SJCRH30 (cell line): Measurements from ENCODE around the gene SECTM1. TPM values are rescaled to one million over a fixed set of nuclear protein-coding genes. Genes with fewer than 3 reads are reported as not detected.
A peak's percentile ranks its signal among the peaks of the same experiment; 100 is the strongest.

Source experiments
- DNase-seq, 2 experiments: peaks; one replicate each; pipeline ENCODE4 v3.0.0-alpha.2; 2015 to 2020
- H3K27ac ChIP-seq: fragments of 250-450 bp; sonication (Bioruptor Pico); 2 replicates; pipeline ENCODE4 v1.5.1; 2020; ENCODE audit warnings: mild to moderate bottlenecking, moderate library complexity
- H3K27me3 ChIP-seq: fragments of 250-450 bp; sonication (Bioruptor Pico); 2 replicates; pipeline ENCODE4 v1.5.1; 2020; ENCODE audit warnings: mild to moderate bottlenecking, moderate library complexity
- H3K36me3 ChIP-seq: fragments of 250-450 bp; sonication (Bioruptor Pico); 2 replicates; pipeline ENCODE4 v1.5.1; 2020; ENCODE audit warnings: mild to moderate bottlenecking, moderate library complexity
- H3K4me1 ChIP-seq: fragments of 250-450 bp; sonication (Bioruptor Pico); 2 replicates; pipeline ENCODE4 v1.5.1; 2020; ENCODE audit warnings: mild to moderate bottlenecking, moderate library complexity
- H3K4me3 ChIP-seq: fragments of 250-450 bp; sonication (Bioruptor Pico); 2 replicates; pipeline ENCODE4 v1.5.1; 2020; ENCODE audit warnings: mild to moderate bottlenecking, moderate library complexity
- H3K9me3 ChIP-seq: fragments of 250-450 bp; sonication (Bioruptor Pico); replicated peaks from 2 replicates; pipeline ENCODE4 v1.5.1; 2020; ENCODE audit warnings: mild to moderate bottlenecking, moderate library complexity
- total RNA-seq: library from RNA; depleted of rRNA; stranded (reverse); fragments of >200 nt; shearing (Covaris generic); gene quantifications from 2 replicates; pipeline ENCODE4 v1.2.3, GENCODE V29; 2014

Gene SECTM1
- total RNA-seq, 1 experiment from 2014 or later = 0.36 TPM

- no peaks in the 10 kb centered on the region for H3K27me3 ChIP-seq
- H3K27ac ChIP-seq = no peak overlapping the region; the same call in 1 of the 2 replicates
- H3K4me1 ChIP-seq = peaks cover 33% of the 10 kb centered on the region
- H3K4me3 ChIP-seq = peak overlapping the region; percentile 52
- no peaks in the 10 kb centered on the region for H3K36me3 ChIP-seq
- no peaks in the 10 kb centered on the region for H3K9me3 ChIP-seq
- no peak for DNase-seq
Observed at GRCh38 chr17:82298538-82299421, 34.8 kb downstream of the SECTM1 start.

GRCh38 chr17:82297714-82298537 lies 35.6 kb downstream of the SECTM1 start:
- no peaks in the 10 kb centered on the region for H3K36me3 ChIP-seq
- H3K4me3 ChIP-seq = peak overlapping the region; percentile 52
- no peaks in the 10 kb centered on the region for H3K9me3 ChIP-seq
- DNase-seq = peak; percentile 89 to 90
- peak overlapping the region; percentile 8; the same call in 1 of the 2 replicates for H3K27ac ChIP-seq
- H3K4me1 ChIP-seq = peaks cover 24% of the 10 kb centered on the region
- H3K27me3 ChIP-seq = no peaks in the 10 kb centered on the region

GRCh38 chr17:82297280-82297713 lies 36.3 kb downstream of the SECTM1 start:
- Histone ChIP-seq H3K36me3 (no peaks in the 10 kb centered on the region), H3K4me3 (peak overlapping the region; percentile 52), H3K9me3 (no peaks in the 10 kb centered on the region), H3K4me1 (peaks cover 22% of the 10 kb centered on the region), H3K27ac (no peak overlapping the region; the same call in 1 of the 2 replicates), H3K27me3 (no peaks in the 10 kb centered on the region)
- peak; percentile 68 to 71 for DNase-seq

GRCh38 chr17:82296511-82297279 lies 36.9 kb downstream of the SECTM1 start:
- Histone ChIP-seq H3K27me3 (no peaks in the 10 kb centered on the region), H3K4me3 (peak overlapping the region; percentile 52), H3K36me3 (no peaks in the 10 kb centered on the region), H3K9me3 (no peaks in the 10 kb centered on the region), H3K27ac (no peak overlapping the region), H3K4me1 (peaks cover 22% of the 10 kb centered on the region)
- no peak for DNase-seq

GRCh38 chr17:82295472-82295814 lies 38.1 kb downstream of the SECTM1 start:
- Histone ChIP-seq H3K9me3 (no peaks in the 10 kb centered on the region), H3K4me3 (no peak overlapping the region), H3K36me3 (no peaks in the 10 kb centered on the region), H3K27ac (no peak overlapping the region), H3K4me1 (peaks cover 17% of the 10 kb centered on the region), H3K27me3 (no peaks in the 10 kb centered on the region)
- no peak for DNase-seq

GRCh38 chr17:82294064-82294773 lies 39.3 kb downstream of the SECTM1 start:
- no peak for DNase-seq
- Histone ChIP-seq H3K9me3 (no peaks in the 10 kb centered on the region), H3K4me1 (peaks cover 20% of the 10 kb centered on the region), H3K36me3 (no peaks in the 10 kb centered on the region), H3K4me3 (no peak overlapping the region), H3K27ac (no peak overlapping the region), H3K27me3 (no peaks in the 10 kb centered on the region)

- Histone ChIP-seq H3K27me3 (no peaks in the 10 kb centered on the region), H3K9me3 (no peaks in the 10 kb centered on the region), H3K27ac (peak overlapping the region; percentile 56), H3K4me1 (peaks cover 27% of the 10 kb centered on the region), H3K4me3 (peak overlapping the region; percentile 67), H3K36me3 (no peaks in the 10 kb centered on the region)
- peak; percentile 99 to 100 for DNase-seq
Observed at GRCh38 chr17:82292251-82293154, 41.1 kb downstream of the SECTM1 start.

GRCh38 chr17:82291582-82292250 lies 41.9 kb downstream of the SECTM1 start:
- H3K27ac ChIP-seq = peak overlapping the region; percentile 56
- H3K4me3 ChIP-seq = peak overlapping the region; percentile 67
- H3K36me3 ChIP-seq = no peaks in the 10 kb centered on the region
- DNase-seq = no peak
- H3K9me3 ChIP-seq = no peaks in the 10 kb centered on the region
- no peaks in the 10 kb centered on the region for H3K27me3 ChIP-seq
- H3K4me1 ChIP-seq = peaks cover 29% of the 10 kb centered on the region

GRCh38 chr17:82287868-82288801 lies 45.4 kb downstream of the SECTM1 start:
- Histone ChIP-seq H3K27me3 (no peaks in the 10 kb centered on the region), H3K9me3 (no peaks in the 10 kb centered on the region), H3K27ac (peak overlapping the region; percentile 58), H3K4me1 (peaks cover 34% of the 10 kb centered on the region), H3K36me3 (no peaks in the 10 kb centered on the region), H3K4me3 (no peak overlapping the region)
- peak; percentile 99 to 100 for DNase-seq

- Histone ChIP-seq H3K27me3 (no peaks in the 10 kb centered on the region), H3K9me3 (no peaks in the 10 kb centered on the region), H3K36me3 (no peaks in the 10 kb centered on the region), H3K27ac (peak overlapping the region; percentile 58), H3K4me3 (no peak overlapping the region), H3K4me1 (peaks cover 43% of the 10 kb centered on the region)
- peak in 1 of 2 experiments; percentile 81 for DNase-seq
Observed at GRCh38 chr17:82287013-82287867, 46.3 kb downstream of the SECTM1 start.

- Histone ChIP-seq H3K36me3 (no peaks in the 10 kb centered on the region), H3K4me3 (no peak overlapping the region), H3K27me3 (no peaks in the 10 kb centered on the region), H3K9me3 (no peaks in the 10 kb centered on the region), H3K27ac (no peak overlapping the region), H3K4me1 (peaks cover 62% of the 10 kb centered on the region)
- no peak for DNase-seq
Observed at GRCh38 chr17:82285141-82285540, 48.4 kb downstream of the SECTM1 start.
